ENCODE measurements around the gene DISP3.

Gene DISP3

DNA sequence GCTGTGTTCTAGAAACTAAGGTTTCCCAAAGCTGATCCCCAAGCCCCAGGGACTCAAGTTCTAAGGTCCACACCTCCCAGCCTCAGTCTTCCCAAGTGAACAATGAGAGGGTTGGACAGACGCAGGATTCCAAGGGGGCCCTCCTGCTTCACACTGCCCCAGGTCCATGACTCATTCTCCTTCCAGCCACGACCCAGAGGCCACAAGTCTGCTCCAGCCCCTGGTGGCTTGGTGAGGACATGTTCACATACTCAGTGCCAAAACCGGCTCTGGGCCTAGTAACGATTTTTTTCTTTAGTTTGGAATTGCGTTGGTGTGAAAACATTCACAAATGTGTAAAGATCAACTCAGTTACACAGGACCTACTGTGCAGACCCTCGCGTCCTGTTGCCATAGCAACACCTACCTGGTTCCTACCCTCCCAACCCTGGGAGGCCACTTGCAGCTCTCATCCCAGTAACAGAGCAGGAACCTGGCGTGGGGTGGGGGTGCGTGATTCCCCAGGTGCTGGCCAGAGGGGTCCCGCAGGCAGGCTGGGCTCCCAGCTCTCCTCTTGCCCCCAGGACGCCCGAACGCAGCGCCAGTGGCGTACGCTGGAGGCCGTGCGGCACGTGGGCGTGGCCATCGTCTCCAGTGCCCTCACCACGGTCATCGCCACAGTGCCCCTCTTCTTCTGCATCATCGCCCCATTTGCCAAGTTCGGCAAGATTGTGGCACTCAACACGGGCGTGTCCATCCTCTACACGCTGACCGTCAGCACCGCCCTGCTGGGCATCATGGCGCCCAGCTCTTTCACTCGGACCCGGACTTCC lies 57.0 kb downstream of the DISP3 start:
- no peaks in the 10 kb centered on the region for H3K27me3 ChIP-seq (ENCODE audit: low read depth, low read length)
- no peak overlapping the region for H3K27ac ChIP-seq (ENCODE audit: low read length)
- H3K36me3 ChIP-seq (ENCODE audit: control insufficient read depth in 1 of 2, insufficient read depth in 2 of 2, low read length in 2 of 2), result no peaks in the 10 kb centered on the region
- H3K4me3 ChIP-seq (ENCODE audit: low read depth in 1 of 2, low read length in 2 of 2), result no peak overlapping the region
- H3K4me1 ChIP-seq (ENCODE audit: control insufficient read depth in 1 of 2, insufficient read depth in 2 of 2, low read length in 2 of 2), result no peaks in the 10 kb centered on the region
- H3K9me3 ChIP-seq (ENCODE audit: control insufficient read depth in 1 of 2, low read length in 2 of 2), result peaks cover 0 to 3% of the 10 kb centered on the region in 2 donors

- H3K9me3 ChIP-seq (ENCODE audit: control insufficient read depth in 1 of 2, low read length in 2 of 2), result peaks cover 0 to 3% of the 10 kb centered on the region in 2 donors
- H3K27me3 ChIP-seq (ENCODE audit: low read depth, low read length), result no peaks in the 10 kb centered on the region
- no peak overlapping the region for H3K27ac ChIP-seq (ENCODE audit: low read length)
- no peak overlapping the region for H3K4me3 ChIP-seq (ENCODE audit: low read depth in 1 of 2, low read length in 2 of 2)
- H3K4me1 ChIP-seq (ENCODE audit: control insufficient read depth in 1 of 2, insufficient read depth in 2 of 2, low read length in 2 of 2), result no peaks in the 10 kb centered on the region
- H3K36me3 ChIP-seq (ENCODE audit: control insufficient read depth in 1 of 2, insufficient read depth in 2 of 2, low read length in 2 of 2), result no peaks in the 10 kb centered on the region
Measured at GRCh38 chr1:11536573-11537379, 57.8 kb downstream of the DISP3 start.

GRCh38 chr1:11537380-11537764 lies 58.4 kb downstream of the DISP3 start:
- no peaks in the 10 kb centered on the region for H3K27me3 ChIP-seq (ENCODE audit: low read depth, low read length)
- no peaks in the 10 kb centered on the region for H3K4me1 ChIP-seq (ENCODE audit: control insufficient read depth in 1 of 2, insufficient read depth in 2 of 2, low read length in 2 of 2)
- peaks cover 0 to 3% of the 10 kb centered on the region in 2 donors for H3K9me3 ChIP-seq (ENCODE audit: control insufficient read depth in 1 of 2, low read length in 2 of 2)
- no peak overlapping the region for H3K4me3 ChIP-seq (ENCODE audit: low read depth in 1 of 2, low read length in 2 of 2)
- H3K36me3 ChIP-seq (ENCODE audit: control insufficient read depth in 1 of 2, insufficient read depth in 2 of 2, low read length in 2 of 2), result no peaks in the 10 kb centered on the region
- no peak overlapping the region for H3K27ac ChIP-seq (ENCODE audit: low read length)

DNA sequence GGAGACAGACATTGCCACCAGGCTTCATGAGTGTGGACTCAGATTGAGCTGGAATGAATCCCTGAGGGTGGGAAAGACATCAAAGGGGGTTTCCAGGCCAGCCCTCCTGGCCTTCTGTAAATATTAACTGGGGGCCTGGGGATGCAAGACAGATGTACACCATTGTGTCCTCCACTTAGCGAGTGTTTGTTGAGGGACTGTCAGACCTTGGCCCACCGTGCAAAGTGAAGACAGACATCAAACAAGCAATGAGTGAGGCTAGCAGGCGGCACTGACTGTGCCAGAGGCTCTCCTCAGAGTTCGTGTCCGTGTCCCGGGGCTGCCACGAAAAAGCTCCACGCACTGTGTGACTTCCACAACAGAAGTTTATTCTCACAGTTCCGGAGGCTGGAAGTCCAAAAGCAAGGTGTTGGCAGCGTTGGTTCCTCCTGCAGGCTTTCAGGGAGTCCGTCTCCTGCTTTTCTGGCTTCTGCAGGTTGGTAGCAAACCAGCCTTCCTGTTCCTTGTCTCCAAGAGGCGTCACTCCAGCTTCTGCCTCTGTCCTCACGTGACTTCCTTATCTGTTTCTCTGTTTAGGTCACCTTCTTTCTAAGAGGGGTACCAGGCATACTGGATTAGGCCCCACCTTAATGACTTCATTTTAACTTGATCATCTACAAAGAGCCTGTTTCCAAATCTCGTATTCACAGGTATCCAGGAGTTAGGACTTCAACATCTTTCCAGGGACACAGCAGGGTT lies 59.1 kb downstream of the DISP3 start:
- Histone ChIP-seq H3K36me3 (ENCODE audit: control insufficient read depth in 1 of 2, insufficient read depth in 2 of 2, low read length in 2 of 2) (no peaks in the 10 kb centered on the region), H3K4me1 (ENCODE audit: control insufficient read depth in 1 of 2, insufficient read depth in 2 of 2, low read length in 2 of 2) (no peaks in the 10 kb centered on the region), H3K9me3 (ENCODE audit: control insufficient read depth in 1 of 2, low read length in 2 of 2) (peaks cover 0 to 3% of the 10 kb centered on the region in 2 donors), H3K27me3 (ENCODE audit: low read depth, low read length) (no peaks in the 10 kb centered on the region), H3K4me3 (ENCODE audit: low read depth in 1 of 2, low read length in 2 of 2) (no peak overlapping the region), H3K27ac (ENCODE audit: low read length) (no peak overlapping the region)

- Histone ChIP-seq H3K36me3 (ENCODE audit: control insufficient read depth in 1 of 2, insufficient read depth in 2 of 2, low read length in 2 of 2) (no peaks in the 10 kb centered on the region), H3K27me3 (ENCODE audit: low read depth, low read length) (no peaks in the 10 kb centered on the region), H3K27ac (ENCODE audit: low read length) (no peak overlapping the region), H3K4me3 (ENCODE audit: low read depth in 1 of 2, low read length in 2 of 2) (no peak overlapping the region), H3K9me3 (ENCODE audit: control insufficient read depth in 1 of 2, low read length in 2 of 2) (peaks cover 0 to 3% of the 10 kb centered on the region in 2 donors), H3K4me1 (ENCODE audit: control insufficient read depth in 1 of 2, insufficient read depth in 2 of 2, low read length in 2 of 2) (no peaks in the 10 kb centered on the region)
Measured at GRCh38 chr1:11538886-11539285, 59.9 kb downstream of the DISP3 start.

- H3K4me3 ChIP-seq (ENCODE audit: low read depth in 1 of 2, low read length in 2 of 2), result no peak overlapping the region
Measured at GRCh38 chr1:11539850-11540772, 61.2 kb downstream of the DISP3 start.

GRCh38 chr1:11540773-11541160 lies 61.8 kb downstream of the DISP3 start:
- Histone ChIP-seq H3K27me3 (ENCODE audit: low read depth, low read length) (no peaks in the 10 kb centered on the region), H3K4me1 (ENCODE audit: control insufficient read depth in 1 of 2, insufficient read depth in 2 of 2, low read length in 2 of 2) (no peaks in the 10 kb centered on the region), H3K27ac (ENCODE audit: low read length) (no peak overlapping the region), H3K36me3 (ENCODE audit: control insufficient read depth in 1 of 2, insufficient read depth in 2 of 2, low read length in 2 of 2) (no peaks in the 10 kb centered on the region), H3K4me3 (ENCODE audit: low read depth in 1 of 2, low read length in 2 of 2) (no peak overlapping the region), H3K9me3 (ENCODE audit: control insufficient read depth in 1 of 2, low read length in 2 of 2) (peaks cover 0 to 3% of the 10 kb centered on the region in 2 donors)

More at GRCh38 chr1:11539850-11540772, 61.2 kb downstream of the DISP3 start:
- Histone ChIP-seq H3K27ac (ENCODE audit: low read length) (no peak overlapping the region), H3K27me3 (ENCODE audit: low read depth, low read length) (no peaks in the 10 kb centered on the region), H3K9me3 (ENCODE audit: control insufficient read depth in 1 of 2, low read length in 2 of 2) (peaks cover 0 to 3% of the 10 kb centered on the region in 2 donors), H3K4me1 (ENCODE audit: control insufficient read depth in 1 of 2, insufficient read depth in 2 of 2, low read length in 2 of 2) (no peaks in the 10 kb centered on the region), H3K36me3 (ENCODE audit: control insufficient read depth in 1 of 2, insufficient read depth in 2 of 2, low read length in 2 of 2) (no peaks in the 10 kb centered on the region)

- Histone ChIP-seq H3K36me3 (ENCODE audit: control insufficient read depth in 1 of 2, insufficient read depth in 2 of 2, low read length in 2 of 2) (no peaks in the 10 kb centered on the region), H3K4me3 (ENCODE audit: low read depth in 1 of 2, low read length in 2 of 2) (no peak overlapping the region), H3K27me3 (ENCODE audit: low read depth, low read length) (no peaks in the 10 kb centered on the region), H3K27ac (ENCODE audit: low read length) (no peak overlapping the region), H3K9me3 (ENCODE audit: control insufficient read depth in 1 of 2, low read length in 2 of 2) (peaks cover 0 to 3% of the 10 kb centered on the region in 2 donors), H3K4me1 (ENCODE audit: control insufficient read depth in 1 of 2, insufficient read depth in 2 of 2, low read length in 2 of 2) (no peaks in the 10 kb centered on the region)
Measured at GRCh38 chr1:11541236-11541635, 62.3 kb downstream of the DISP3 start.

- H3K27ac ChIP-seq (ENCODE audit: low read length), result no peak overlapping the region
- no peaks in the 10 kb centered on the region for H3K36me3 ChIP-seq (ENCODE audit: control insufficient read depth in 1 of 2, insufficient read depth in 2 of 2, low read length in 2 of 2)
- no peaks in the 10 kb centered on the region for H3K27me3 ChIP-seq (ENCODE audit: low read depth, low read length)
- no peak overlapping the region for H3K4me3 ChIP-seq (ENCODE audit: low read depth in 1 of 2, low read length in 2 of 2)
- H3K9me3 ChIP-seq (ENCODE audit: control insufficient read depth in 1 of 2, low read length in 2 of 2), result peaks cover 0 to 3% of the 10 kb centered on the region in 2 donors
- H3K4me1 ChIP-seq (ENCODE audit: control insufficient read depth in 1 of 2, insufficient read depth in 2 of 2, low read length in 2 of 2), result no peaks in the 10 kb centered on the region
Measured at GRCh38 chr1:11541956-11542355, 63.0 kb downstream of the DISP3 start.

DNA sequence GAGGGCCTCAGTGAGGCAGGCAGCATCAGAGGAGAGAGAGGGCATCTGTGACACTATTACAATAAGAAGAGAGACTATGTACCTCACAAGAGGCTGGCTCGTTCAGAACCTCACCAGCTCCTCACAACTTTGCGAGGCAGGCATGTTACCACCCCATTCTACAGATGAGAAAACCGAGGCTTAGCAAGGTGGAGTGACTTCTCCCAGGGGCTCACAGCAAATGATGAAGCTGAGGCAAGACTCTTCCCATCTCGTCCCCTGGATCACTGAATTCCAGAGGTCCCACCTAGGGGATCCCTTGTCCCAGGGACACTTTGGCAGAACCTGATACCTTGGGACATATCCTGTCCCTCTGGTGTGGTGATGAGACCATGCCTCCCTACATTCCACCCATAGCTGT lies 64.4 kb downstream of the DISP3 start:
- Histone ChIP-seq H3K9me3 (ENCODE audit: control insufficient read depth in 1 of 2, low read length in 2 of 2) (no peaks in the 10 kb centered on the region), H3K4me3 (ENCODE audit: low read depth in 1 of 2, low read length in 2 of 2) (no peak overlapping the region), H3K27ac (ENCODE audit: low read length) (no peak overlapping the region), H3K4me1 (ENCODE audit: control insufficient read depth in 1 of 2, insufficient read depth in 2 of 2, low read length in 2 of 2) (no peaks in the 10 kb centered on the region), H3K36me3 (ENCODE audit: control insufficient read depth in 1 of 2, insufficient read depth in 2 of 2, low read length in 2 of 2) (no peaks in the 10 kb centered on the region), H3K27me3 (ENCODE audit: low read depth, low read length) (no peaks in the 10 kb centered on the region)
